ENCODE results near the gene FAM53A.

- TF ChIP-seq, protein P1, sequence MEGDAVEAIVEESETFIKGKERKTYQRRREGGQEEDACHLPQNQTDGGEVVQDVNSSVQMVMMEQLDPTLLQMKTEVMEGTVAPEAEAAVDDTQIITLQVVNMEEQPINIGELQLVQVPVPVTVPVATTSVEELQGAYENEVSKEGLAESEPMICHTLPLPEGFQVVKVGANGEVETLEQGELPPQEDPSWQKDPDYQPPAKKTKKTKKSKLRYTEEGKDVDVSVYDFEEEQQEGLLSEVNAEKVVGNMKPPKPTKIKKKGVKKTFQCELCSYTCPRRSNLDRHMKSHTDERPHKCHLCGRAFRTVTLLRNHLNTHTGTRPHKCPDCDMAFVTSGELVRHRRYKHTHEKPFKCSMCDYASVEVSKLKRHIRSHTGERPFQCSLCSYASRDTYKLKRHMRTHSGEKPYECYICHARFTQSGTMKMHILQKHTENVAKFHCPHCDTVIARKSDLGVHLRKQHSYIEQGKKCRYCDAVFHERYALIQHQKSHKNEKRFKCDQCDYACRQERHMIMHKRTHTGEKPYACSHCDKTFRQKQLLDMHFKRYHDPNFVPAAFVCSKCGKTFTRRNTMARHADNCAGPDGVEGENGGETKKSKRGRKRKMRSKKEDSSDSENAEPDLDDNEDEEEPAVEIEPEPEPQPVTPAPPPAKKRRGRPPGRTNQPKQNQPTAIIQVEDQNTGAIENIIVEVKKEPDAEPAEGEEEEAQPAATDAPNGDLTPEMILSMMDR (IDR thresholded peaks at IDR 0.05): peak in 2 of 4 experiments; percentile 16 to 19
- peak; percentile 52 to 57 for TF ChIP-seq POLR2A (IDR thresholded peaks at IDR 0.05)
- no peak for TF ChIP-seq POLR2AphosphoS5 (IDR thresholded peaks at IDR 0.05)
- no peak for TF ChIP-seq EP300 (IDR thresholded peaks at IDR 0.05)
Observed at GRCh38 chr4:1683736-1684505, at the start of gene FAM53A.

Measured in gastroesophageal sphincter (tissue), 3 donors.